ENCODE measurements around the gene DMD. TPM values are rescaled to one million over a fixed set of nuclear protein-coding genes. Genes with fewer than 3 reads are reported as not detected.

Gene DMD
- total and polyA plus RNA-seq, 2 of the 13 experiments (the other 11 are each of a cell fraction or from before 2014, with no cell fraction given) = 17.6 to 25.9 TPM

DNA sequence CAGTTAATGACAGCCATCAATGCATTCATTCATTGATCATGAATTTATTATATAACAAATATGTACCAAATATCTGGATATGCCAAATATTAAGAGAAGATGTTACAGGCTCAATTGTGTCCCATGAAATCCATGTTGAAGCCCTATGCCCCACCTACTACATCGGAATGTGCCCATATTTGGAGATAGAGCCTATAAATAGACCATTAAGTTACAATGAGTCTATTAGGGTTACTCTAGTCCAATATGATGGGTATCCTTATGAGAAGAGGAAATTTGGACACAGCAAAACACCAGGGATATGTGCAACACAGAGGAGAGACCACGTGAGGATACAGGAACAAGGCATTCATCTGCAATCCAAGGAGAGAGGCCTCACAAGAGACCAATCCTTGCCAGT, 634.5 kb downstream of the DMD start:
- ATAC-seq (no peak), DNase-seq (ENCODE audit: low spot score) (no peak), FAIRE-seq (no peak)
- ChIA-PET POLR2A (no interaction called here), CTCF (ENCODE audit: low intra/inter-chr PET ratio, low total read pairs) (no interaction called here)
- Histone ChIP-seq H3K4me2 (ENCODE audit: low read depth, low read length) (no peak overlapping the region), H3K27ac (ENCODE audit: extremely low read length, insufficient read depth, low read length) (no peak overlapping the region), H3K27me3 (ENCODE audit: control insufficient read depth in 1 of 2, insufficient read depth in 2 of 2, low read length in 2 of 2) (no peaks in the 10 kb centered on the region), H2AFZ (ENCODE audit: low read length) (no peak overlapping the region), H3K9me3 (ENCODE audit: low read length) (no peaks in the 10 kb centered on the region), H3K4me1 (ENCODE audit: insufficient read depth, low read length) (no peaks in the 10 kb centered on the region), H4K20me1 (ENCODE audit: insufficient read depth, low read length) (no peaks in the 10 kb centered on the region), H3K79me2 (ENCODE audit: insufficient read depth, low read length) (no peaks in the 10 kb centered on the region), H3K36me3 (replicated peaks in 1 of 2; ENCODE audit: control insufficient read depth in 1 of 2, insufficient read depth in 2 of 2, low read length in 2 of 2) (no peaks in the 10 kb centered on the region), H3K4me3 (replicated peaks in 1 of 3; ENCODE audit: insufficient read depth in 1 of 3, low read depth in 2 of 3, low read length in 3 of 3) (no peak overlapping the region), H3K9ac (ENCODE audit: insufficient read depth, low read depth, low read length) (no peak overlapping the region)
- 6% methylated on average over 2 of the region's 2 CpGs for WGBS (ENCODE audit: low lambda C conversion rate)
- in situ Hi-C loops (cut with HindIII; ENCODE audit: extremely low pct_ligation_motif_present, low pct_unique_long_range_greater_than_20kb) (no loop called here), intact Hi-C loops (cut with micrococcal nuclease; ENCODE audit: unreplicated experiment) (no loop called here)
- BruUV-seq (replicated peaks) = no TSS peak
- TF ChIP-seq, protein P1, sequence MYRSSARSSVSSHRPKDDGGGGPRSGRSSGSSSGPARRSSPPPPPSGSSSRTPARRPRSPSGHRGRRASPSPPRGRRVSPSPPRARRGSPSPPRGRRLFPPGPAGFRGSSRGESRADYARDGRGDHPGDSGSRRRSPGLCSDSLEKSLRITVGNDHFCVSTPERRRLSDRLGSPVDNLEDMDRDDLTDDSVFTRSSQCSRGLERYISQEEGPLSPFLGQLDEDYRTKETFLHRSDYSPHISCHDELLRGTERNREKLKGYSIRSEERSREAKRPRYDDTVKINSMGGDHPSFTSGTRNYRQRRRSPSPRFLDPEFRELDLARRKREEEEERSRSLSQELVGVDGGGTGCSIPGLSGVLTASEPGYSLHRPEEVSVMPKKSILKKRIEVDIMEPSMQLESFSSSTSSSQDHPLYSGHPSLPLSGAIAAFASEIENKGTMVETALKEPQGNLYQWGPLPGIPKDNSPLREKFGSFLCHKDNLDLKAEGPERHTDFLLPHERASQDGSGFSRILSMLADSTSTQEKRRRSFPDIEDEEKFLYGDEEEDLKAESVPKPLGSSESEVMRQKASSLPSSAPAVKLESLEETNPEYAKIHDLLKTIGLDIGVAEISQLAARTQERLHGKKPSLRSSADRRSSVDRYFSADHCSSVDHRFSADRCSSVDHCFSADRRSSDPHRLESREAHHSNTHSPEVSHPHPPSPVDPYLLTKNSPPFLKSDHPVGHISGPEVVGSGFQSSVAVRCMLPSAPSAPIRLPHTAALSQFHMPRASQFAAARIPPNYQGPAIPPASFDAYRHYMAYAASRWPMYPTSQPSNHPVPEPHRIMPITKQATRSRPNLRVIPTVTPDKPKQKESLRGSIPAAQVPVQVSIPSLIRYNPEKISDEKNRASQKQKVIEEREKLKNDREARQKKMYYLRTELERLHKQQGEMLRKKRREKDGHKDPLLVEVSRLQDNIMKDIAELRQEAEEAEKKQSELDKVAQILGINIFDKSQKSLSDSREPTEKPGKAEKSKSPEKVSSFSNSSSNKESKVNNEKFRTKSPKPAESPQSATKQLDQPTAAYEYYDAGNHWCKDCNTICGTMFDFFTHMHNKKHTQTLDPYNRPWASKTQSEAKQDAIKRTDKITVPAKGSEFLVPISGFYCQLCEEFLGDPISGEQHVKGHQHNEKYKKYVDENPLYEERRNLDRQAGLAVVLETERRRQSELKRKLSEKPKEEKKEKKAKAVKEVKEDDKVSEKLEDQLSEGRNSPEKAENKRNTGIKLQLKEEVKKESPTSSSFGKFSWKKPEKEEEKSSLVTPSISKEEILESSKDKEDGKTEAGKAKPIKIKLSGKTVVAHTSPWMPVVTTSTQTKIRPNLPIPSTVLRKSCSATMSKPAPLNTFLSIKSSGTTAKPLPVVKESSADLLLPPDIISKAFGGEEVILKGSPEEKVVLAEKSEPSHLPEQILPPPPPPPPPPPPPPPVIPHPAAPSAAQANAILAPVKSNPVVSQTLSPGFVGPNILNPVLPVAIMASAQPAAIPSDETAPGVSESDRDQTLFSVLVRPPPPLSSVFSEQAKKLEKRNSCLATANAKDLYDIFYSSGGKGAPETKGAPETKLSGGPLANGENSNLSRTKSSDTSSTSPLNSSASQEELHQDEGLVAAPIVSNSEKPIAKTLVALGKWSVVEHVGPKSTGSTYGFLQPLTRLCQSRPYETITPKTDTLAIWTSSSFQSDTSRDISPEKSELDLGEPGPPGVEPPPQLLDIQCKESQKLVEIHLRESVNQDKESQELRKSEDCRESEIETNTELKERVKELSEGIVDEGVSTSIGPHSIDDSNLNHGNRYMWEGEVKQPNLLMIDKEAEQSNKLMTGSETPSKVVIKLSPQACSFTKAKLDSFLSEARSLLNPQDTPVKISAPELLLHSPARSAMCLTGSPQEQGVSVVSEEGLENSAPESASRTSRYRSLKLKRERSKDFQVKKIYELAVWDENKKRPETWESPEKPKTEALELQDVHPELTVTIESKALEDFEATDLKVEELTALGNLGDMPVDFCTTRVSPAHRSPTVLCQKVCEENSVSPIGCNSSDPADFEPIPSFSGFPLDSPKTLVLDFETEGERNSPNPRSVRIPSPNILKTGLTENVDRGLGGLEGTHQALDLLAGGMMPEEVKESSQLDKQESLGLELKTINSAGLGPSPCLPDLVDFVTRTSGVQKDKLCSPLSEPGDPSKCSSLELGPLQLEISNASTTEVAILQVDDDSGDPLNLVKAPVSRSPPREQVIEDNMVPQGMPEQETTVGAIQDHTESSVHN (CRISPR knock-in tag; IDR thresholded peaks at IDR 0.05) = no peak
- TF ChIP-seq, protein P2, sequence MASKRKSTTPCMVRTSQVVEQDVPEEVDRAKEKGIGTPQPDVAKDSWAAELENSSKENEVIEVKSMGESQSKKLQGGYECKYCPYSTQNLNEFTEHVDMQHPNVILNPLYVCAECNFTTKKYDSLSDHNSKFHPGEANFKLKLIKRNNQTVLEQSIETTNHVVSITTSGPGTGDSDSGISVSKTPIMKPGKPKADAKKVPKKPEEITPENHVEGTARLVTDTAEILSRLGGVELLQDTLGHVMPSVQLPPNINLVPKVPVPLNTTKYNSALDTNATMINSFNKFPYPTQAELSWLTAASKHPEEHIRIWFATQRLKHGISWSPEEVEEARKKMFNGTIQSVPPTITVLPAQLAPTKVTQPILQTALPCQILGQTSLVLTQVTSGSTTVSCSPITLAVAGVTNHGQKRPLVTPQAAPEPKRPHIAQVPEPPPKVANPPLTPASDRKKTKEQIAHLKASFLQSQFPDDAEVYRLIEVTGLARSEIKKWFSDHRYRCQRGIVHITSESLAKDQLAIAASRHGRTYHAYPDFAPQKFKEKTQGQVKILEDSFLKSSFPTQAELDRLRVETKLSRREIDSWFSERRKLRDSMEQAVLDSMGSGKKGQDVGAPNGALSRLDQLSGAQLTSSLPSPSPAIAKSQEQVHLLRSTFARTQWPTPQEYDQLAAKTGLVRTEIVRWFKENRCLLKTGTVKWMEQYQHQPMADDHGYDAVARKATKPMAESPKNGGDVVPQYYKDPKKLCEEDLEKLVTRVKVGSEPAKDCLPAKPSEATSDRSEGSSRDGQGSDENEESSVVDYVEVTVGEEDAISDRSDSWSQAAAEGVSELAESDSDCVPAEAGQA (IDR thresholded peaks at IDR 0.05; ENCODE audit: low read depth) = no peak
- TF ChIP-seq, protein P2 (CRISPR knock-in tag; IDR thresholded peaks at IDR 0.05; ENCODE audit: borderline replicate concordance) = no peak
- TF ChIP-seq KDM3A (CRISPR knock-in tag; IDR thresholded peaks at IDR 0.05; ENCODE audit: low read depth) (no peak), SP5 (CRISPR knock-in tag; IDR thresholded peaks at IDR 0.05; ENCODE audit: borderline replicate concordance, low read depth) (no peak), MZF1 (CRISPR knock-in tag; IDR thresholded peaks at IDR 0.05; ENCODE audit: borderline replicate concordance) (no peak), ZNF10 (CRISPR knock-in tag; IDR thresholded peaks at IDR 0.05; ENCODE audit: borderline replicate concordance, low read depth) (no peak), ZKSCAN5 (CRISPR knock-in tag; IDR thresholded peaks at IDR 0.05) (no peak), RFXAP (CRISPR knock-in tag; IDR thresholded peaks at IDR 0.05; ENCODE audit: borderline replicate concordance) (no peak)
- TF ChIP-seq, protein P3, sequence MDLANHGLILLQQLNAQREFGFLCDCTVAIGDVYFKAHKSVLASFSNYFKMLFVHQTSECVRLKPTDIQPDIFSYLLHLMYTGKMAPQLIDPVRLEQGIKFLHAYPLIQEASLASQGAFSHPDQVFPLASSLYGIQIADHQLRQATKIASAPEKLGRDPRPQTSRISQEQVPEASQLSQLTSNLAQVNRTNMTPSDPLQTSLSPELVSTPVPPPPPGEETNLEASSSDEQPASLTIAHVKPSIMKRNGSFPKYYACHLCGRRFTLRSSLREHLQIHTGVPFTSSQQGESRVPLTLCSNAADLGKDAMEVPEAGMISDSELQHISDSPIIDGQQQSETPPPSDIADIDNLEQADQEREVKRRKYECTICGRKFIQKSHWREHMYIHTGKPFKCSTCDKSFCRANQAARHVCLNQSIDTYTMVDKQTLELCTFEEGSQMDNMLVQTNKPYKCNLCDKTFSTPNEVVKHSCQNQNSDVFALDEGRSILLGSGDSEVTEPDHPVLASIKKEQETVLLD (CRISPR knock-in tag; IDR thresholded peaks at IDR 0.05; ENCODE audit: low read depth) = no peak

All from HepG2 (cell line).